SK-N-DZ (cell line): ENCODE measurements around the gene AGAP3.

ENCODE experiments used
- DNase-seq: peaks from one replicate; pipeline ENCODE4 v3.0.0-alpha.2; 2015; ENCODE audit warnings: low spot score

Gene AGAP3

GRCh38 chr7:151123158-151123821 lies 37.0 kb downstream of the AGAP3 start:
- DNase-seq, result no peak

- peak; percentile 74 for DNase-seq
Observed at GRCh38 chr7:151123822-151124464, 37.7 kb downstream of the AGAP3 start.

GRCh38 chr7:151124481-151124880 lies 38.2 kb downstream of the AGAP3 start:
- DNase-seq, result no peak

- DNase-seq, result no peak
Observed at GRCh38 chr7:151124899-151125399, 38.7 kb downstream of the AGAP3 start.

GRCh38 chr7:151125470-151125845 lies 39.2 kb downstream of the AGAP3 start:
- no peak for DNase-seq

- no peak for DNase-seq
Observed at GRCh38 chr7:151125846-151126481, 39.7 kb downstream of the AGAP3 start.

GRCh38 chr7:151126491-151127137 lies 40.3 kb downstream of the AGAP3 start:
- no peak for DNase-seq

GRCh38 chr7:151128144-151128543 lies 41.9 kb downstream of the AGAP3 start:
- DNase-seq, result no peak

GRCh38 chr7:151128716-151129115 lies 42.4 kb downstream of the AGAP3 start:
- DNase-seq, result no peak

- DNase-seq, result no peak
Observed at GRCh38 chr7:151129117-151129959, 43.1 kb downstream of the AGAP3 start.

GRCh38 chr7:151129960-151130591 lies 43.8 kb downstream of the AGAP3 start:
- no peak for DNase-seq

- DNase-seq, result no peak
Observed at GRCh38 chr7:151130741-151131157, 44.5 kb downstream of the AGAP3 start.

GRCh38 chr7:151131224-151131591 lies 44.9 kb downstream of the AGAP3 start:
- DNase-seq, result no peak

- DNase-seq, result no peak
Observed at GRCh38 chr7:151131592-151132293, 45.5 kb downstream of the AGAP3 start.

GRCh38 chr7:151132461-151133205 lies 46.4 kb downstream of the AGAP3 start:
- DNase-seq, result no peak

- DNase-seq, result no peak
Observed at GRCh38 chr7:151133266-151133985, 47.2 kb downstream of the AGAP3 start.

- DNase-seq, result no peak
Observed at GRCh38 chr7:151133986-151134742, 47.9 kb downstream of the AGAP3 start.
